Activated CD8-positive, alpha-beta memory T cell treated with anti-CD3 and anti-CD28 coated beads, Interleukin-2, amount 10 ng/mL, durations not matched to agents 7 days and 5 days (primary cell): ENCODE results near the gene A2M. TPM values are rescaled to one million over a fixed set of nuclear protein-coding genes. Genes with fewer than 3 reads are reported as not detected.

Source experiments
- ATAC-seq: fragments of 150-1000 bp; cut with Tn5 transposase; one replicate; pipeline ENCODE4 v1.10.0; 2021; ENCODE audit warnings: moderate library complexity
- CTCF ChIA-PET: fragments of 350-600 bp; sonication (Branson Sonifier 250); formaldehyde crosslinking; loops from one replicate; lab custom pipeline; 2021; ENCODE audit warnings: antibody characterized with exemption; lab: Charles Lee
- DNase-seq: peaks from one replicate; pipeline ENCODE4 v3.0.0-alpha.2; 2020
- H3K27ac Mint-ChIP-seq: one replicate; pipeline ENCODE4 v1.8.0; 2021; ENCODE audit warnings: mild to moderate bottlenecking, mixed read lengths
- H3K27me3 Mint-ChIP-seq: one replicate; pipeline ENCODE4 v1.8.0; 2021; ENCODE audit warnings: mixed read lengths
- H3K36me3 Mint-ChIP-seq: one replicate; pipeline ENCODE4 v1.8.0; 2021; ENCODE audit warnings: mild to moderate bottlenecking, mixed read lengths
- H3K4me1 Mint-ChIP-seq: one replicate; pipeline ENCODE4 v1.8.0; 2021; ENCODE audit warnings: mixed read lengths
- H3K4me3 Mint-ChIP-seq: one replicate; pipeline ENCODE4 v1.8.0; 2021; ENCODE audit warnings: mild to moderate bottlenecking, moderate library complexity, mixed read lengths
- H3K9me3 Mint-ChIP-seq: one replicate; pipeline ENCODE4 v1.8.0; 2022; ENCODE audit warnings: low read depth, mixed read lengths
- total RNA-seq, 2 experiments: library from RNA; stranded (reverse); gene quantifications; one replicate each; pipeline ENCODE4 v1.2.3, GENCODE V29; 2021

A2M gene
- total RNA-seq, 2 experiments from 2014 or later: 0.12 TPM; not detected in 1

DNA sequence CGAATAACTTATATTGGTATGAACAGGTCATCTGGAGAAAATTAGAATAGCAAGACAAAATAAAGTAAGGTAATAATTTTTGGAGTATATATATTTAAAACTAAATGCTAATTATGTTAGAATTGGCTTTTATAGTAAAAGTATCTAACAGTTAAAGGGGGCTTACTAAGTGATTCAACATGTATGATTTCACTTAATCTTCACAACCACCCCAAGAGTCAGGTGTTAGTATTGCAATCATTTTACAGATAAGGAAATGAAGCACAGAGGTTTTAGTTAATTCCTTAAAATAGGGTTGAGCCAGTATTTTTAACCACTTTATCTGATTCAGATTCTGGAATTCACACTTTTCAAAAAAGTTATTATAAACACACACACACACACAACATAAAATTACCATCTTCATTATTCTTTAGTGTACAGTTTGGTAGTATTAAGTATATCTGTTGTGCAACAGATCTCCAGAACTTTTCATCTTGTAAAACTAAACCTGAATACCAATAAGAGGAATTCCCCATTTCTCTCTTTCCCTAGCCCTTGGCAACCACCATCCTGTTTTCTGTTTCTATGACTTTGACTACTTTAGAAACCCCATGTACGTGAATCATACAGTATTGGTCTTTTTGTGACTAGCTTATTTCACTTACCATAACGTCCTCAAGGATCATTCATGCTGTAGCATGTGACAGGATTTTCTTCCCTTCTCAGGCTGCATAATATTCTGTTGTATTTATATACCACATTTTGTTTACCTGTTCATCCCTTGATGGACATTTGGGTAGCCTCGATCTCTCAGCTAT is 12.5 kb downstream of the A2M start:
- H3K36me3 Mint-ChIP-seq: no peaks in the 10 kb centered on the region
- H3K9me3 Mint-ChIP-seq: no peaks in the 10 kb centered on the region
- DNase-seq (no peak), ATAC-seq (no peak)
- no peak overlapping the region for H3K27ac Mint-ChIP-seq
- CTCF ChIA-PET: no interaction called here
- peaks cover 7% of the 10 kb centered on the region for H3K4me1 Mint-ChIP-seq
- H3K4me3 Mint-ChIP-seq: no peak overlapping the region
- no peaks in the 10 kb centered on the region for H3K27me3 Mint-ChIP-seq

DNA sequence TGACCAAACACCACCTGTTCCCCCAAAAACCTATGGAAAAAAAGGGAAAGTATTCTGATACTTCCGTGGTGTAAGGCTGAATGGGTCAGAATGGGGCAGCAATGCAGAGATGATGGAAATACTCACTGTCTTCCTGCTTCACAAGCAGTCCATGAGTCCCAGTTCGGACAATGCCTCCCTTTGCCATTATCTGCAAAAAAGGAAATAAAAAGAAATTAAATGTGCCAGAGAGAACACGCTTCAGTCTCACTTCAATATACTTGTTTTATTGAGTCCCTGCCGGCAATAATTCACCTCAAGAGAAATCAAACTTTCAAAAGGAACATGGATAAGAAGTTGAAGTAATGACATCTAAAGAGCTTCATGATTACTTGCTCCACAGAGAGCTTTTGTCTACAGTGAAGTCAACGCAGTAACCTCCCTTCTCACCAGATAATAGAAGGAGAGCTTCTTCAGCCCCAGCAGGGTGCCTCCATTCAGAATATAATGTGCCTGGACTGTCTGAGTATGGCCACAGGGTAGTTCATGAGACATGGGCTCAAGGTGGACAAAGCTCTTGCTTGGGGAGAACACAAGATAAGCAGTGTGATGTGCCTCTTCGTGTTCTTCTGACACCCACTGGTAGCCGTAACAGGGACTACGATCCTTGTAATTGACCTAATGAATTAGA is 14.6 kb downstream of the A2M start:
- Mint-ChIP-seq H3K27me3 (no peaks in the 10 kb centered on the region), H3K27ac (no peak overlapping the region), H3K4me3 (no peak overlapping the region), H3K4me1 (peaks cover 7% of the 10 kb centered on the region), H3K36me3 (no peaks in the 10 kb centered on the region), H3K9me3 (no peaks in the 10 kb centered on the region)
- ATAC-seq (no peak), DNase-seq (no peak)
- CTCF ChIA-PET: interaction anchor here (1.2 kb wide), 1 partner anchor 37 kb away, joined by 3 read pairs; no protein-coding TSS in a partner anchor

DNA sequence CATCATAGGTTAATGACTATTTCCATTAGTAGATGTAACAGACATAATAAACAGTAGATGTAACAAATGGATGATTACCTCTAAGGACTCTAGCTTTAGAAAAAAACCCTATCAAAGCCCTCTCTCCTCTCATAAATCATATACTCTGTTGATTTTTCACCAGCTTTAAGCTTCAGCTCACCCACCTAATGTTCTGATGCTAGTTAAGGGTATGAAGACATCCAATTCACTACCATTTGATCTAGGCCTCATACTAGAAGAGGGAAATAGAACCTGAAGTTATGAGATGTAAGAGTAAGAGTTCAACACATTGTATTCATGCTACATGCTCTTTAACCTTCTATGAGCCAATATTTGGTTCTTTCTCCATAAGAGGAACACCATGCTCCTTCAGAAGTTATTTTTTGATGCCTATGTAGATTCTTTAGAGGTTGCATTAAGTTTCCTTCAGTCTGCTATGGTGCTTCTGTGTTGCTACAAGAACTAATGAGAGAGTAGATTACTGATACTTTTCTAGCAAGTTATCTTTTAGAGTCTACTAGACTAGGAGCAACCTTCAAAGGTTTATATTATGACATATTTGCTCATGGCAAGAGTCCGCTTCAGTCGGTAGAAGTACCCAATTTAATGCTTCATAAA is 16.0 kb downstream of the A2M start:
- DNase-seq: no peak
- Mint-ChIP-seq H3K36me3 (no peaks in the 10 kb centered on the region), H3K27me3 (no peaks in the 10 kb centered on the region), H3K27ac (no peak overlapping the region), H3K9me3 (no peaks in the 10 kb centered on the region), H3K4me3 (no peak overlapping the region), H3K4me1 (peaks cover 4% of the 10 kb centered on the region)
- CTCF ChIA-PET: no interaction called here
- ATAC-seq: no peak

DNA sequence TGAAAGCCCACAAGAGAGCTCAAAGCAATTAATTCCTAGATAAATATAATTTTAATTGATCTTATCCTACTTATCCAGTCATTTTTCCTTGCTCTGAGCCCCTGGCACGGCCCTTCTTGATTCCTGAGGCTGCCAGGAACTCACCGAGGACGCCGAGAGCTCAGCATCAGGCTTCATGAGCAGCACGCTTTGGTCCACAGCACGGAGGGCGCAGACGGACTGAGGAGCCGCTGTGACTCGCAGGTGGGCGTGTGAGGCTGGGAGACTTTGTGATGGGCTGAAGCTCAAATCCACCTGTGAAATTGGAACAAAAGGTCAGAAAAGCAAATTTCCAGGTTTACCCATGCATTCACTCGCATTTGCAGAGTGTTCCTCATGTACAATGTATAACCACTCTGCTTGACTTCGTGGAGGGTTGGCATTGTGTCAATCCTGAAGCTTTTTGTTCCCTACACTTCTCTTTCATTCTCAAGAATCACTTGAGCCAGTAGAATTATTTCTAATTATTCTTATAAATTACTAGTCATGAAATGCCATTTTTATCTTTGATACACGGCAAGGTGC is 17.2 kb downstream of the A2M start:
- no peak for DNase-seq
- Mint-ChIP-seq H3K36me3 (no peaks in the 10 kb centered on the region), H3K27ac (no peak overlapping the region), H3K9me3 (no peaks in the 10 kb centered on the region), H3K4me3 (no peak overlapping the region), H3K27me3 (no peaks in the 10 kb centered on the region), H3K4me1 (peaks cover 2% of the 10 kb centered on the region)
- CTCF ChIA-PET: interaction anchor here (0.8 to 1.0 kb wide), 2 partner anchors 8 to 20 kb away, joined by 3 to 4 read pairs; no protein-coding TSS in a partner anchor
- no peak for ATAC-seq

DNA sequence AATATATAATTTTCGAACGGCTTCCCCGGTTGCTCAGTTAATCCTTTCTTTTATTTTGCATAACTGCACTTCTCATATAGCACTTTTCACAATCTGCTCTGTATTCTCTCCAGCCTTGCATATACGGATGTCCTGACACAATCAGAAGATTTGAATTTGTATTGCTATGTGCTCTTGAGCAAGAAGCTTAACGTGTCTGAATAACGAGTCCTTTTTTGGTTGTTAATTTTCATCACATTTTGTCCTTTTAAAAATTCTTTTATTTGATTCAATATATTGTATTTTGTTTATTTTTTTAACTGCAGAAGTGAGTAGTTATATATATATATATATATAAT is 17.6 kb downstream of the A2M start:
- CTCF ChIA-PET: interaction anchor here (0.8 to 1.0 kb wide), 2 partner anchors 8 to 19 kb away, joined by 3 to 4 read pairs; no protein-coding TSS in a partner anchor
- H3K9me3 Mint-ChIP-seq: no peaks in the 10 kb centered on the region
- H3K27me3 Mint-ChIP-seq: no peaks in the 10 kb centered on the region
- no peaks in the 10 kb centered on the region for H3K4me1 Mint-ChIP-seq
- no peaks in the 10 kb centered on the region for H3K36me3 Mint-ChIP-seq
- H3K27ac Mint-ChIP-seq: no peak overlapping the region
- ATAC-seq (no peak), DNase-seq (no peak)
- no peak overlapping the region for H3K4me3 Mint-ChIP-seq

DNA sequence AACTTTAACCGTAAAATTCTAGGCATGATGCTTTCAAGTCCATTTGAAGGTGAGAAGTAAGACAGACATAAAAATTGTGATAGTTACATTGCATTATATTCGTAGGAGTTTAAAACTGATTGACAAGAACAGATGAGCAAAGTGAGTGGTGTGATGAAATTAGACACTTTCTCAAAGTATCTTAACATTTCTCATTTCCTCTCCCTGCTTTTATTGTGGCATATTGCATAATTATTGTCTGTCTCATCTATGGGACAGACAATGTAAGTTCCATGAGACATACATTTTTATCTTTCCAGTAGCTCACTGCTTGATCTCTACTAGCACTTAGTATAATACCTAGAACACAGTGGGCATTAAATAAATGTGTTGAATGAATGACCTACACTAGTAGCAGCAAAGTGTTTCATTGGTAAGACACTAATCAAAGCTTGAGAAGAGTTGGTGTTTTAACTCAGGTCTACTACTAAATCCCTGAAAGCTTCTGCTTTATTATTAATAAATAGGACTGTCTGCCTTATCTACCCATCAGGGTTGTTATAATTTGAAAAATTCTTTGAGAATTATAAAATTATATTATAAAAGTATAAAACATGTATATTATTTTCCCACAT is 19.0 kb downstream of the A2M start:
- H3K36me3 Mint-ChIP-seq: no peaks in the 10 kb centered on the region
- DNase-seq (no peak), ATAC-seq (no peak)
- no peaks in the 10 kb centered on the region for H3K4me1 Mint-ChIP-seq
- CTCF ChIA-PET: interaction anchor here (1.0 kb wide), 1 partner anchor 33 kb away, joined by 3 read pairs; no protein-coding TSS in a partner anchor
- no peaks in the 10 kb centered on the region for H3K27me3 Mint-ChIP-seq
- H3K4me3 Mint-ChIP-seq: no peak overlapping the region
- H3K9me3 Mint-ChIP-seq: no peaks in the 10 kb centered on the region
- H3K27ac Mint-ChIP-seq: no peak overlapping the region

DNA sequence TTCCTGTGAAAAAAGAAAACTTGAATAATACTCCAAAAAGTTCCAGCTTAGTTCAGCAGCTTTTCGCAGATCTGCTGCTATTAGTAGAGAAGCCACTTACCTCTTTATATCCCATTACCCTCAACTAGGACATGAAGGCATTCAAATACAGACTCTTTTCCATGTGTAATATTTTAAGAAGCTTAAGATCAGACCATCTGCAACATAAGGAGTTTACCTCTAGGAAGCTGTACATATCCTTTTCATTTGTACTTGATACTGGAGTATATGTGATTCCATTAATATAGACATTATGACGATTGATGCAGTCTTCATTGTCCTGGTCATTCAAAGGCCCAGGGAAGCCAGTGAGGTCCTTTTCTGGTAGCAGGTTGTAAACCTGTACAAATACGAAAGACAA is 20.4 kb downstream of the A2M start:
- CTCF ChIA-PET: interaction anchor here (1.3 kb wide), 1 partner anchor 9 kb away, joined by 3 read pairs; no protein-coding TSS in a partner anchor
- Mint-ChIP-seq H3K9me3 (no peaks in the 10 kb centered on the region), H3K27me3 (no peaks in the 10 kb centered on the region)

DNA sequence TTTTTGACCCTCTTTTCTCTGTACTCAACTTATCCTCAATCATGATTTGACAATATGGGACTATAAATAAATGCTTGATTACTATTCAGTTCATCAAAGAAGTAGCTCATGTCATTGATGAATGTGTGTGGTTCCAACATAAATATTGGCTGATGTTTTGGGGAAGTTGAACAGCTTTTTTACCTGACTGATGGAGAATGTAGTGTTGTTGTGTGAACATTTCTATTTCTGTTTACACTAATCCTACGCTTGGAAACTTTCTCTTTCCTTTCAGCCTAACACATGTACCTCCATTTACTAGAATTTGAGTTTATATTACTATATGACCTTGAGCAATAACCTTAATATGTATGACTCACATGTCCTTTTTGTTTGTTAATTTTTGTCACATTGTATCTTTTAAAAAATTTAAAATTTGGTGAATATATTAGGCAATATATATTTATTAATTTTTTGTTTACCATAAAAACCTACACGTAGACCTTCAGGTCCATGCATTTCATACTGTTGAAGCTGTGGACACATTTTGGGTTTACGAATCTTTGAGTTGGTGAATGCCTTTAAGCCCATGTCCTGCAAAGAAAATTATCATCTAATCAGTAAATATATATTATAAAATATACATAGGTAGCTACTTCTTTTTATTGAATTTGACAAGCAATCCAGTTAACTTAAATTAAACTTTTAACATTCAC is 21.1 kb downstream of the A2M start:
- Mint-ChIP-seq H3K27ac (no peak overlapping the region), H3K27me3 (no peaks in the 10 kb centered on the region), H3K36me3 (no peaks in the 10 kb centered on the region), H3K4me3 (no peak overlapping the region), H3K9me3 (no peaks in the 10 kb centered on the region), H3K4me1 (no peaks in the 10 kb centered on the region)
- CTCF ChIA-PET: interaction anchor here (1.3 kb wide), 1 partner anchor 10 kb away, joined by 3 read pairs; no protein-coding TSS in a partner anchor
- DNase-seq (no peak), ATAC-seq (no peak)

More for the DNA sequence above, 20.4 kb downstream of the A2M start:
- Mint-ChIP-seq H3K27ac (no peak overlapping the region), H3K36me3 (no peaks in the 10 kb centered on the region), H3K4me3 (no peak overlapping the region), H3K4me1 (no peaks in the 10 kb centered on the region)
- DNase-seq: no peak
- ATAC-seq: no peak

DNA sequence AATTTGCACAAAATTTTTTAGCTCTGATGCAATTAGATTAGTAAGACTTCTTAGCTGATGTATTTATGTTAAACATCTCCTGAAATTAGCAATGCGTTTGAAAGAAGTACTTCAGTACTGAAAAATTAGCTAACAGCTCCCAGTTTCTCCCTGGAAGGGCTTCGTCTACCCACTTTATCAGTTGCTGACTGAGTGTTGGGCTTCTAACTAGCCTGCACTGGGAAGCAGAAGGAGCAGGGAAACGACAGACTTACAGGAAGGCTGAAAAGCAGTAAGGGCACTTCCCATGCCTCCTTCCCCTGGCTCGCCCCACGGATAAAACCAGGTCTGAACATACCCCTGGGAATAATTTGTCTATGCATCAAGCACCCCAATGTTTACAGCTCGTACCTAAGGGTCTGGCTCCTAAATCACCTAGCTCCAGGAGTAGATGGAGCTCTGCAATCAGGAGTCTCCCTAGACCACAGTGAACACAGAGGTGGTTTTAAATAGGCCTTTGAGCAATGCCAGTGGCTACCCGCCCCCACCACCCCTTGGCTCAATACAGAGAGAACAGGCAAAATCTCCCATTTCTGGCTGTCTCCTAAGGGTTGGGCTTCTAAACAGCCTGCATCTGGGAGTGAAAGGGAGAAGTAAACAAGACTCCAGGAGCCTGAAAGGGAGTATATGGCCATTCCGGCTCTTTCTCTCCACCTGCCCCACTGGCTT is 23.7 kb downstream of the A2M start:
- H3K27ac Mint-ChIP-seq: no peak overlapping the region
- DNase-seq: no peak
- no peaks in the 10 kb centered on the region for H3K27me3 Mint-ChIP-seq
- ATAC-seq: no peak
- no peak overlapping the region for H3K4me3 Mint-ChIP-seq
- H3K36me3 Mint-ChIP-seq: no peaks in the 10 kb centered on the region
- CTCF ChIA-PET: no interaction called here
- no peaks in the 10 kb centered on the region for H3K9me3 Mint-ChIP-seq
- H3K4me1 Mint-ChIP-seq: no peaks in the 10 kb centered on the region

DNA sequence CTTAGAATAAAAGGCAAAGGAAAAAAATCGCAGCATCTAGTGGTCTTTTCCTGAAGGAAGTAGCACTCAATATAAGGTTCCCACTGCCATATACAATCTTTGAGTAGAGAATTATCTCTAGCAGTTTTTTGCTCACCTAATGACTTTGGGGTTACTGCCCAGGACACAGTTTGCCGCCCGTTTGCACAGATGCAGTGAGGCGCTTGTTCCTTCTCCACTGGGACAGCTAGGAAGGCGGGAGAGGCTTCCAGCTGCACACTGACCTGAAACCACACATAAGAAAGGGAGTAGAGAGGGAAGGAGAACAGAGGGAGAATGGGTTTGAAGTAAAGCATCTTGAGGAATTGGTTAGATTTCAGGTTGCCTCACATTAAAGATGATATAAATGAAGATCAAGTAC is 25.5 kb downstream of the A2M start:
- DNase-seq: no peak
- no peaks in the 10 kb centered on the region for H3K4me1 Mint-ChIP-seq
- CTCF ChIA-PET: no interaction called here
- H3K27me3 Mint-ChIP-seq: no peaks in the 10 kb centered on the region
- no peak for ATAC-seq
- no peak overlapping the region for H3K4me3 Mint-ChIP-seq
- no peaks in the 10 kb centered on the region for H3K36me3 Mint-ChIP-seq
- H3K9me3 Mint-ChIP-seq: no peaks in the 10 kb centered on the region
- no peak overlapping the region for H3K27ac Mint-ChIP-seq

DNA sequence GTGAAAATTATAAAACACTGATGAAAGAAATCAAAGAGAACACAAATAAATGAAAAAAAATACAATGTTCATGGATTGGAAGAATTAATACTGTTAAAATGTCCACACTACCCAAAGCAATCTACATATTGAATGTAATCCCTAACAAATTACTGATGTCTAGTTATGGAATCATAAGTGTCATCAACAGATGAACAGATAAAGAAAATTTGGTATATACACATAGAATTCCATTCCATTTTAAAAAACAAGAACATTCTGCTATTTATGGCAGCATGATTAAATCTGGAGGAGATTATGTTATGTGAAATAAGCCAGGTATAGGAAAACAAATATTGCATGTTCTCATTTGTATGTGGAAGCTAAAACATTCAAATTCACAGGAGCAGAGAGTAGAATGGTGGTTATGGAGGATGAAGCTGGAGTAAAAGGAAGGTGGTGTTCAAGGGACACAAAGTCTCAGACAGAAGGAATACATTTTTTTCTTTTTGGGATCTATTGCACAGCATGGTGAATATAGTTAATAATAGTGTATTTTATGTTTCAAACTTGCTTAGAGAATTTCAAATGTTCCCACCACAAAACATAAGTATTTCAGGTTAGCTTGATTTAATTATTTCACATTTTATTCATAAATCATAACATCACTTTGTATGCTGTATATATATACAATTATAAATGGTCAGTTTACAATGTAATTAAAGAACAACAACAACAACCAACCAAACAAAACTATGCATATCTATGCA is 28.5 kb downstream of the A2M start:
- H3K27me3 Mint-ChIP-seq: peaks cover 5% of the 10 kb centered on the region
- no peak overlapping the region for H3K4me3 Mint-ChIP-seq
- no peak overlapping the region for H3K27ac Mint-ChIP-seq
- peaks cover 12% of the 10 kb centered on the region for H3K9me3 Mint-ChIP-seq
- ATAC-seq (no peak), DNase-seq (no peak)
- peaks cover 1% of the 10 kb centered on the region for H3K4me1 Mint-ChIP-seq
- peaks cover 8% of the 10 kb centered on the region for H3K36me3 Mint-ChIP-seq
- CTCF ChIA-PET: no interaction called here

DNA sequence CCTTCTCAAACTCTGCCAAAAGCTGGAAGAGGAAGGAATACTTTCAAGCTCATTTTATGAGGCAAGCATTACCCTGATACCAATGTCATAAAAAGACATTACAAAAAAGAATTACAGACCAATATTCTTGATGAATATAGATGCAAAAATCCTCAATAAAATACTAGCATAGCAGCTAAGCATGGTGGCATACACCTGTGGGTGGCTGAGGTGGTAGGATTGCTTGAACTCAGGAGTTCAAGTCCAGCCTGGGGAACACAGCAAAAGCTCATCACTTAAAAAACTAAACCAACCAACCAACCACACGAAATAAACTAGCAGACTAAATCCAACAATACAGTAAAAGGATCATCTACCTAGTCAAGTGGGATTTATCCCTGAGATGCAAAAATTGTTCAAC is 29.6 kb downstream of the A2M start:
- Mint-ChIP-seq H3K27ac (no peak overlapping the region), H3K9me3 (peaks cover 15% of the 10 kb centered on the region), H3K4me3 (no peak overlapping the region), H3K36me3 (peaks cover 9% of the 10 kb centered on the region), H3K27me3 (peaks cover 5% of the 10 kb centered on the region), H3K4me1 (peaks cover 1% of the 10 kb centered on the region)
- ATAC-seq (no peak), DNase-seq (no peak)
- CTCF ChIA-PET: no interaction called here
